Left lung (tissue), 10 donors: ENCODE results near the gene PIP4K2A. TPM values are rescaled to one million over a fixed set of nuclear protein-coding genes. Genes with fewer than 3 reads are reported as not detected.

Source experiments
- ATAC-seq: fragments of 200-7000 bp; cut with Tn5 transposase; one replicate; pipeline ENCODE4 v1.9.1; 2020; ENCODE audit warnings: moderate library complexity
- DNase-seq, 4 donors: peaks; one replicate each; pipeline ENCODE4 v3.0.0-alpha.2; 2013 to 2020
- H3K27ac ChIP-seq, 2 donors: fragments of 200-600 bp; sonication (generic) in 1 of 2; one replicate each; pipeline versions ENCODE4 v1.5.0 to v1.8.0; 2020 to 2021
- H3K27me3 ChIP-seq, 2 donors: fragments of 200-600 bp; sonication (generic) in 1 of 2; one replicate each; pipeline versions ENCODE4 v1.5.0 to v1.8.0; 2020 to 2021
- H3K36me3 ChIP-seq, 2 donors: fragments of 200-600 bp; sonication (generic) in 1 of 2; one replicate each; pipeline versions ENCODE4 v1.5.0 to v1.8.0; 2020 to 2021
- H3K4me1 ChIP-seq, 2 donors: fragments of 200-600 bp; one replicate each; pipeline ENCODE4 v1.8.0; 2021
- H3K4me3 ChIP-seq, 2 donors: fragments of 200-600 bp; sonication (generic) in 1 of 2; one replicate each; pipeline versions ENCODE4 v1.5.0 to v1.8.0; 2020 to 2021; ENCODE audit warnings: mild to moderate bottlenecking in 1 of 2
- H3K9me3 ChIP-seq, 2 donors: fragments of 200-600 bp; sonication (generic) in 1 of 2; one replicate each; pipeline versions ENCODE4 v1.5.0 to v1.8.0; 2020 to 2021
- intact Hi-C, 2 donors: fragments of 100-400 bp; cut with DNase I; formaldehyde crosslinking; loops; one replicate each; pipeline versions ENCODE4 v1.11.2 to v1.14.2; 2022
- polyA plus RNA-seq, 6 donors: library from polyadenylated mRNA; unstranded; fragments of 120-200 nt; gene quantifications; one replicate each; pipeline ENCODE4 v1.2.1, GENCODE V29; 2013; ENCODE audit not compliant: insufficient read length in 6 of 6
- total RNA-seq, 2 donors: library from RNA; stranded (reverse); fragmentation: NEBNext Ultra II Directional; extraction: Animal tissue kit (Norgen Biotek cat#: 25700); gene quantifications; one replicate each; pipeline ENCODE4 v1.2.1, GENCODE V29; 2021
- TF ChIP-seq, protein P1 (sequence below), 2 donors: fragments of 200-600 bp; sonication (generic) in 1 of 2; IDR thresholded peaks; one replicate each; pipeline versions ENCODE4 v1.5.0 to v1.8.0; 2021; ENCODE audit warnings: antibody characterized with exemption in 2 of 2
- donor health status: DM: no; HTN: yes; CAD: no.
- donor health status: DM: no; HTN: no; CAD: no.

PIP4K2A gene
- total and polyA plus RNA-seq, 8 donors = 24.9 to 53.8 (median 29.5) TPM

DNA sequence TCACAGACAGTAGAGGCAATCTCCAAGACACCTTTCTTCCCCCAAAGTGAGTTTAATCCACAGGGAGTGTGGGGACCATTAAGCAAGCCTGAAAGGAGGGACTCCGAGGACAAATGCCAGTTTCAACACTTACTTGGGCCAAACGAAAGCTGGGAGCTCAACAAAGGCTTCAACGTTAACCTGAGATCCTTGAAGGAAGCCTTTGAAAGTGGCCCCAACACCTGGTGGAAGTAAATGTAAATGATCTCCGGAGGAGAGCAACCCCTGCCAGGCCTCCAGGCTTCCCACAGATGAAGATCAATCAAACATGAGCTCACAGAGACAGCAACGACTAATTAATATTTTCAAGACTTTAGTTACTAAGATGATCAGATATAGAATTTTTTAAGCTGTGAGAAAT is 103.8 kb downstream of the PIP4K2A start:
- H3K27ac ChIP-seq = peak overlapping the region in 1 of 2 donors; percentile 33
- peaks cover 0 to 84% of the 10 kb centered on the region in 2 donors for H3K4me1 ChIP-seq
- no peak for DNase-seq
- H3K27me3 ChIP-seq = no peaks in the 10 kb centered on the region
- H3K4me3 ChIP-seq = no peak overlapping the region
- intact Hi-C loops = loop anchor here in 1 of 2 donors (10.0 kb wide), 1 partner anchor 104 kb away; the partner anchor contains the start of gene PIP4K2A
- H3K9me3 ChIP-seq = no peaks in the 10 kb centered on the region
- H3K36me3 ChIP-seq = peaks cover 0 to 13% of the 10 kb centered on the region in 2 donors
- no peak for ATAC-seq
- TF ChIP-seq, protein P1, sequence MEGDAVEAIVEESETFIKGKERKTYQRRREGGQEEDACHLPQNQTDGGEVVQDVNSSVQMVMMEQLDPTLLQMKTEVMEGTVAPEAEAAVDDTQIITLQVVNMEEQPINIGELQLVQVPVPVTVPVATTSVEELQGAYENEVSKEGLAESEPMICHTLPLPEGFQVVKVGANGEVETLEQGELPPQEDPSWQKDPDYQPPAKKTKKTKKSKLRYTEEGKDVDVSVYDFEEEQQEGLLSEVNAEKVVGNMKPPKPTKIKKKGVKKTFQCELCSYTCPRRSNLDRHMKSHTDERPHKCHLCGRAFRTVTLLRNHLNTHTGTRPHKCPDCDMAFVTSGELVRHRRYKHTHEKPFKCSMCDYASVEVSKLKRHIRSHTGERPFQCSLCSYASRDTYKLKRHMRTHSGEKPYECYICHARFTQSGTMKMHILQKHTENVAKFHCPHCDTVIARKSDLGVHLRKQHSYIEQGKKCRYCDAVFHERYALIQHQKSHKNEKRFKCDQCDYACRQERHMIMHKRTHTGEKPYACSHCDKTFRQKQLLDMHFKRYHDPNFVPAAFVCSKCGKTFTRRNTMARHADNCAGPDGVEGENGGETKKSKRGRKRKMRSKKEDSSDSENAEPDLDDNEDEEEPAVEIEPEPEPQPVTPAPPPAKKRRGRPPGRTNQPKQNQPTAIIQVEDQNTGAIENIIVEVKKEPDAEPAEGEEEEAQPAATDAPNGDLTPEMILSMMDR (IDR thresholded peaks at IDR 0.05) = no peak

DNA sequence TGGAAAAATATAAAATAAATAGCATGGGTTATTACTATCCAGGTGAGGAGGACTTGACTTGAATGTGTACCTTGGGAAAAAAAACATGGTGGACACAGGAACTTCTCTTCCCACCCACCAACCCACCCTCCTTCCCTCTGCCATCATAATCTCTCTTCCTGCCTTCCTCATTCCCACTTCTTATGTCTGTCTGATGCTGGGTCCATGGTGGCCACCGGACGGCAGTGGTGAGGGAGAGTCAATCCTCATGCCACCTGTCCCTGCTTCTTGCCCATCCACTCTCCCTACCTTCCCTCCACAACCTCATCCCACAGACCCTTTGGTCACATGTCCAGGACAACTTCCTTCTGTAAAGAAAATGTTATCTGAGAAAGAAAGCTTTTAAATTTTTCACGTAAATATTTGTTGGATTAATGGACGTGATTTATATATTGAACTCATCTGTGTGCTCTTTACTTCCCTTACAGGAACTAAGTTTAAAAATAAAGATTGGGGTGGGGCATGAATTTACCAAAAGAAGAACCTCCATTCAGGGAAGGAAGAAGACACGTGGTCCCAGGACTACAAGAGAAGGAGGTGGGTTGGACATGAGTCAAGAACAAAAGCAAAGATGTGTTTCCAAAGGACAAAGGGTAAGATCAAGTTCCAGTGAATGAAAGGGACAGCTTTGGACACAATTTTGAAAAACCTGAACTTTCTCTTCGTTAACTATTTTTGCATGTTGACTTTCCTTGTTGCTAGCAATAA is 104.5 kb downstream of the PIP4K2A start:
- Histone ChIP-seq H3K9me3 (no peaks in the 10 kb centered on the region), H3K36me3 (peaks cover 0 to 13% of the 10 kb centered on the region in 2 donors), H3K27me3 (no peaks in the 10 kb centered on the region), H3K4me1 (peaks cover 0 to 84% of the 10 kb centered on the region in 2 donors), H3K4me3 (no peak overlapping the region), H3K27ac (peak overlapping the region in 1 of 2 donors; percentile 33)
- no peak for ATAC-seq
- intact Hi-C loops = loop anchor here in 1 of 2 donors (10.0 kb wide), 1 partner anchor 105 kb away; the partner anchor contains the start of gene PIP4K2A
- no peak for DNase-seq
- TF ChIP-seq, protein P1 (IDR thresholded peaks at IDR 0.05) = no peak

DNA sequence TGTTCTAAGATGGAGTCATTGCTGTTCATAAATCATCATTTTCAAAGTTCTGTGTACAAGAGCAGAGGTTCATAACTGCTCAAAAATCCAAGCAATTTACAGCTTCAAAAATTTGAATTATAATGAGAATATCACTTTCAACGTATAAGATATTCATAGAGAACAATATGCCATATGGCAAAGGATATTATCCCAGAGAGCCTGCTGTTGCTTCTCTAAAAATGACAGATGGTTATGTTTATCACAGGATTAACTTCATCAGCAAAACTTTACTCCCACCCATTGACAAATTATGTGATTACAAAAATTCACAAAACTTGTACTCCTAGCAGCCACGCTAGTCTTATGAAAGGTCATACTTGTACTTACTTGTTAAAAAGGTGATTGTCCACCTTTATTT is 105.1 kb downstream of the PIP4K2A start:
- TF ChIP-seq, protein P1 (IDR thresholded peaks at IDR 0.05) = no peak
- Histone ChIP-seq H3K9me3 (no peaks in the 10 kb centered on the region), H3K27me3 (no peaks in the 10 kb centered on the region), H3K4me3 (no peak overlapping the region), H3K27ac (peak overlapping the region in 1 of 2 donors; percentile 33), H3K36me3 (peaks cover 0 to 13% of the 10 kb centered on the region in 2 donors), H3K4me1 (peaks cover 0 to 86% of the 10 kb centered on the region in 2 donors)
- DNase-seq (no peak), ATAC-seq (no peak)
- intact Hi-C loops = no loop called here

DNA sequence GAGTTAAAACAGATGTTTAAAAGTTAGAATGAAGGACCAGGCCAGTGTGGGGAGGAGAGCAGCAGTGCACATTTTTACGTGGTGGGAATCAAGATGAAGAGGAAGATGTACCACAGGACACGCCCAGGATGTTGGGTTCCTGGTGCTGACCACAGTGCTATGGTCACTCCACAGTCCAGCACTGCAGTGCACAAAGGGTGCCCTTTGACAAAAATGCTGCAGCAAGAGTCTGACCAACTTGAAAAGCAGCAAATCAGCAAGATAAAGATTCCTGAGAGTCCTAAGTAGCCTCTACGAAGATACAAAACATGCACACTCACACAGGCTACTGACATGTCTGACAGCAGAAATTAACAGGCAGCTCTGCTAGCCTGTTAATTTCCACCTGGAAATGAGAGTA is 107.1 kb downstream of the PIP4K2A start:
- intact Hi-C loops = no loop called here
- peak overlapping the region in 1 of 2 donors; percentile 1 for H3K27ac ChIP-seq
- no peak for ATAC-seq
- DNase-seq = no peak
- H3K36me3 ChIP-seq = peaks cover 0 to 13% of the 10 kb centered on the region in 2 donors
- H3K27me3 ChIP-seq = no peaks in the 10 kb centered on the region
- TF ChIP-seq, protein P1 (IDR thresholded peaks at IDR 0.05) = no peak
- peaks cover 0 to 80% of the 10 kb centered on the region in 2 donors for H3K4me1 ChIP-seq
- H3K9me3 ChIP-seq = no peaks in the 10 kb centered on the region
- H3K4me3 ChIP-seq = no peak overlapping the region

DNA sequence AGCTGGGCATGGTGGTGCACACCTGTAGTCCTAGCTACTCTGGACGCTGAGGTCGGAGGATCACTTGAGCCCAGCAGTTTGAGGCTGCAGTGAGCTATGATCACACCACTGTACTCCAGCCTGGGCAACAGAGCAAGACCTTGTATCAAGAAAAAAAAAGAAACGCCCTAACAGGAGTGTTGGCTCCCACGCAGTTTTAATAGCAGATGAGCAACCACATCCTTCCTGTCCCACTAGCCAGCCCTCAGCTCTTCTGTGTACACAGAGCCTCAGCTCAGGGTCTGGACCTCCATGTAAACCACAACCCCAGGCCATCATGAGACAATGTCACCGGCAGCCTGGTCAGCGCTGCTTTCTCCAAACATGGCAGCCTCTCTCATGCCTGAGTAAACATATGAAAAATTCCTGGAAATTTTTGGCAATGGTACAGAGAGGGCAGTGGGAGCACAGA is 108.2 kb downstream of the PIP4K2A start:
- Histone ChIP-seq H3K36me3 (peaks cover 0 to 17% of the 10 kb centered on the region in 2 donors), H3K27ac (peak overlapping the region; percentile 39 to 88), H3K4me3 (no peak overlapping the region), H3K27me3 (no peaks in the 10 kb centered on the region), H3K4me1 (peaks cover 0 to 69% of the 10 kb centered on the region in 2 donors), H3K9me3 (no peaks in the 10 kb centered on the region)
- TF ChIP-seq, protein P1 (IDR thresholded peaks at IDR 0.05) = no peak
- ATAC-seq = peak; percentile 79
- intact Hi-C loops = no loop called here
- peak in 1 of 4 donors; percentile 70 for DNase-seq
